Endothelial cell of umbilical vein (primary cell): ENCODE results near the gene MIA2. TPM values are rescaled to one million over a fixed set of nuclear protein-coding genes. Genes with fewer than 3 reads are reported as not detected.

Source experiments
- BruUV-seq: library from RNA; stranded (reverse); fragments of 400-500 nt; replicated peaks from 2 replicates; lab custom pipeline; 2021; lab: Mats Ljungman, UMichigan
- CTCF ChIA-PET: fragments of 300-600, 350-600 bp; sonication (Branson Sonifier 250); formaldehyde crosslinking; loops from one replicate; lab custom pipeline; 2021; ENCODE audit warnings: antibody characterized with exemption, inconsistent platforms; lab: Charles Lee
- POLR2A ChIA-PET: fragments of 300-600, 350-600 bp; sonication (Branson Sonifier 250); formaldehyde crosslinking; loops from one replicate; lab custom pipeline; 2021; ENCODE audit warnings: antibody characterized with exemption, inconsistent platforms; lab: Charles Lee
- DNase-seq: peaks from one replicate; pipeline ENCODE4 v3.0.0-alpha.2; 2011; ENCODE audit warnings: low read depth, low spot score
- FAIRE-seq: peaks from 2 replicates; lab custom pipeline; 2011; peaks lifted over from hg19 to GRCh38; lab: Jason Lieb, UNC
- H2AFZ ChIP-seq: 2 replicates; pipeline ENCODE4 v1.6.0; 2012; ENCODE audit warnings: low read depth, low read length, control low read depth, inconsistent platforms
- H3K27ac ChIP-seq: 2 replicates; pipeline ENCODE4 v1.5.1; 2011; ENCODE audit warnings: low read depth, mild to moderate bottlenecking, control low read depth, low read length, moderate library complexity; ENCODE audit not compliant: insufficient read depth
- H3K27me3 ChIP-seq, 2 experiments: 2 replicates each; pipeline versions ENCODE4 v1.6.0 to v1.6.1; 2011; ENCODE audit warnings: low read length in 2 of 2, mixed read lengths in 1 of 2; ENCODE audit not compliant: control insufficient read depth in 2 of 2, insufficient read depth in 2 of 2
- H3K36me3 ChIP-seq, 2 experiments: 2 replicates in 1 of 2; 3 replicates in 1 of 2; pipeline ENCODE4 v1.5.1; 2011; ENCODE audit warnings: low read length in 2 of 2, mild to moderate bottlenecking in 1 of 2, moderate library complexity in 1 of 2; ENCODE audit not compliant: control insufficient read depth in 2 of 2, insufficient read depth in 2 of 2; ENCODE audit errors: extremely low read depth in 1 of 2
- H3K4me1 ChIP-seq: 3 replicates; pipeline ENCODE4 v1.5.1; 2011; ENCODE audit warnings: mild to moderate bottlenecking, low read length; ENCODE audit not compliant: control insufficient read depth, insufficient read depth; ENCODE audit errors: extremely low read depth
- H3K4me2 ChIP-seq: 2 replicates; pipeline ENCODE4 v1.6.1; 2011; ENCODE audit warnings: low read length, control low read depth, mixed read lengths; ENCODE audit not compliant: insufficient read depth
- H3K4me3 ChIP-seq, 3 experiments: fragments of 200-600 bp in 1 of 3; sonication (generic), shearing (Covaris generic) in 1 of 3; replicated peaks in 1 of 3; 2 replicates each; pipeline ENCODE4 v1.5.1; 2011 to 2016; ENCODE audit warnings: control low read depth in 3 of 3, low read length in 3 of 3, mild to moderate bottlenecking in 2 of 3, inconsistent platforms in 1 of 3, low read depth in 1 of 3, moderate library complexity in 1 of 3; ENCODE audit not compliant: insufficient read depth in 1 of 3
- H3K79me2 ChIP-seq: 2 replicates; pipeline ENCODE4 v1.6.0; 2012; ENCODE audit warnings: low read length, inconsistent platforms; ENCODE audit not compliant: control insufficient read depth, insufficient read depth
- H3K9ac ChIP-seq: replicated peaks from 2 replicates; pipeline ENCODE3; 2011; ENCODE audit warnings: low read length, control low read depth; ENCODE audit not compliant: insufficient read depth; ENCODE audit errors: extremely low read depth
- H3K9me1 ChIP-seq: replicated peaks from 3 replicates; pipeline ENCODE4 v1.6.0; 2011; ENCODE audit warnings: mild to moderate bottlenecking, low read length; ENCODE audit not compliant: control insufficient read depth, insufficient read depth; ENCODE audit errors: extremely low read depth
- H3K9me3 ChIP-seq: replicated peaks from 2 replicates; pipeline ENCODE4 v1.5.1; 2012; ENCODE audit warnings: low read length, inconsistent platforms; ENCODE audit not compliant: control insufficient read depth, insufficient read depth
- H4K20me1 ChIP-seq: replicated peaks from 2 replicates; pipeline ENCODE3; 2011; ENCODE audit warnings: mild to moderate bottlenecking, low read length; ENCODE audit not compliant: control insufficient read depth, insufficient read depth; ENCODE audit errors: extremely low read depth
- EZH2 ChIP-seq: IDR thresholded peaks from 2 replicates; pipeline ENCODE4 v1.6.1; 2012; ENCODE audit warnings: borderline replicate concordance, low read depth, mild to moderate bottlenecking, moderate library complexity, low read length, inconsistent platforms; ENCODE audit not compliant: severe bottlenecking
- FOS ChIP-seq: IDR thresholded peaks from 2 replicates; pipeline ENCODE4 v1.6.1; 2011; ENCODE audit warnings: mild to moderate bottlenecking, low read length, moderate library complexity, borderline replicate concordance; ENCODE audit not compliant: insufficient read depth
- GATA2 ChIP-seq: IDR thresholded peaks from 2 replicates; pipeline ENCODE4 v1.7.0; 2011; ENCODE audit warnings: low read depth, mild to moderate bottlenecking, moderate library complexity, mixed read lengths, low read length; ENCODE audit not compliant: insufficient read length, insufficient read depth
- JUN ChIP-seq: IDR thresholded peaks from 2 replicates; pipeline ENCODE4 v1.6.1; 2011; ENCODE audit warnings: borderline replicate concordance, low read depth; ENCODE audit not compliant: insufficient read length, insufficient read depth
- MYC ChIP-seq: IDR thresholded peaks from one replicate; pipeline ENCODE4 v1.6.1; 2011; ENCODE audit warnings: mild to moderate bottlenecking, low read depth, low read length
- POLR2A ChIP-seq: IDR thresholded peaks from 2 replicates; pipeline ENCODE4 v1.6.1; 2012; ENCODE audit warnings: low read depth, mild to moderate bottlenecking, control low read depth, low read length
- POLR2AphosphoS5 ChIP-seq: IDR thresholded peaks from 2 replicates; pipeline ENCODE4 v1.6.1; 2012; ENCODE audit warnings: low read depth, mild to moderate bottlenecking, control low read depth, low read length, moderate library complexity; ENCODE audit not compliant: insufficient read depth
- dilution Hi-C: fragments of 300-500 bp; cut with MboI; formaldehyde crosslinking; loops from one replicate; pipeline ENCODE4 v1.15.0; 2019; ENCODE audit warnings: low sequenced_read_pairs; ENCODE audit not compliant: extremely low pct_ligation_motif_present
- intact Hi-C: fragments of 100-400 bp; cut with micrococcal nuclease; formaldehyde crosslinking; loops from one replicate; pipeline ENCODE4 v1.10.0; 2022
- polyA plus RNA-seq, 4 experiments: library from polyadenylated mRNA; depleted of rRNA in 3 of 4; stranded (reverse) in 3 of 4; unstranded in 1 of 4; fragments of >200 nt; gene quantifications; 2 replicates each; pipeline versions ENCODE4 v1.2.1 to v1.2.3, GENCODE V29; 2011 to 2012; ENCODE audit warnings: missing spikeins in 1 of 4
- total RNA-seq: library from RNA; stranded (reverse); gene quantifications from 2 replicates; pipeline ENCODE4 v1.2.3, GENCODE V29; 2021
- TF ChIP-seq, protein P1 (sequence below): IDR thresholded peaks from 2 replicates; pipeline ENCODE4 v1.6.1; 2011; ENCODE audit not compliant: insufficient read depth, insufficient read length
- TF ChIP-seq, protein P2 (sequence below), 2 donors: IDR thresholded peaks; 1 replicate in 1 of 2; 2 replicates in 1 of 2; pipeline ENCODE4 v1.5.1; 2011; ENCODE audit warnings: low read length in 2 of 2, mild to moderate bottlenecking in 2 of 2, moderate library complexity in 2 of 2, control low read depth in 1 of 2, inconsistent platforms in 1 of 2, low read depth in 1 of 2; ENCODE audit not compliant: insufficient read depth in 1 of 2; ENCODE audit errors: extremely low read depth in 1 of 2

The MIA2 gene
- total and polyA plus RNA-seq, 2 donors (not counting 3 experiments of a cell fraction or from before 2014, with no cell fraction given), result 9.4 to 14.9 TPM

DNA sequence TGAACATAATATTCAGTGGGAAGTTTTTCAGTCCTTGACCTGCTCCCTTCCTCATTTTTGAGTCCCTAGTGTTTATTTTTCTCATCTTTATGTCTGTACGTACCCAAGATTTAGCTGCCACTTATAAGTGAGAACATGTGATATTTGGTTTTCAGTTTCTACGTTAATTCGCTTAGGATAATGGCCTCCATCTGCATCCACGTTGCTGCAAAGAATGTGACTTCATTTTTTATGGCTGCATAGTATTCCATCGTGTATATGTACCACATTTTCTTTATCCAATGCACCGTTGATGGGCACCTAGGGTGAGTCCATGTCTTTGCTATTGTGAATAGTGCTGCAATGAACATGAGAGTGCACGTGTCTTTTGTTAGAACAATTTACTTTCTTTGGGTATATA lies 30.3 kb downstream of the MIA2 start:
- Histone ChIP-seq H3K27ac (no peak overlapping the region), H3K4me3 (no peak overlapping the region), H3K4me1 (peaks cover 18% of the 10 kb centered on the region), H4K20me1 (peaks cover 2% of the 10 kb centered on the region), H3K36me3 (no peaks in the 10 kb centered on the region), H2AFZ (no peak overlapping the region), H3K9ac (no peak overlapping the region), H3K27me3 (no peaks in the 10 kb centered on the region), H3K9me1 (no peaks in the 10 kb centered on the region), H3K9me3 (no peaks in the 10 kb centered on the region), H3K4me2 (no peak overlapping the region), H3K79me2 (peaks cover 15% of the 10 kb centered on the region)
- no peak for FAIRE-seq
- TF ChIP-seq POLR2AphosphoS5 (no peak), EZH2 (no peak), GATA2 (no peak), POLR2A (no peak), FOS (no peak), JUN (no peak), MYC (no peak)
- TF ChIP-seq, protein P1, sequence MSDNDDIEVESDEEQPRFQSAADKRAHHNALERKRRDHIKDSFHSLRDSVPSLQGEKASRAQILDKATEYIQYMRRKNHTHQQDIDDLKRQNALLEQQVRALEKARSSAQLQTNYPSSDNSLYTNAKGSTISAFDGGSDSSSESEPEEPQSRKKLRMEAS, result no peak
- TF ChIP-seq, protein P2, sequence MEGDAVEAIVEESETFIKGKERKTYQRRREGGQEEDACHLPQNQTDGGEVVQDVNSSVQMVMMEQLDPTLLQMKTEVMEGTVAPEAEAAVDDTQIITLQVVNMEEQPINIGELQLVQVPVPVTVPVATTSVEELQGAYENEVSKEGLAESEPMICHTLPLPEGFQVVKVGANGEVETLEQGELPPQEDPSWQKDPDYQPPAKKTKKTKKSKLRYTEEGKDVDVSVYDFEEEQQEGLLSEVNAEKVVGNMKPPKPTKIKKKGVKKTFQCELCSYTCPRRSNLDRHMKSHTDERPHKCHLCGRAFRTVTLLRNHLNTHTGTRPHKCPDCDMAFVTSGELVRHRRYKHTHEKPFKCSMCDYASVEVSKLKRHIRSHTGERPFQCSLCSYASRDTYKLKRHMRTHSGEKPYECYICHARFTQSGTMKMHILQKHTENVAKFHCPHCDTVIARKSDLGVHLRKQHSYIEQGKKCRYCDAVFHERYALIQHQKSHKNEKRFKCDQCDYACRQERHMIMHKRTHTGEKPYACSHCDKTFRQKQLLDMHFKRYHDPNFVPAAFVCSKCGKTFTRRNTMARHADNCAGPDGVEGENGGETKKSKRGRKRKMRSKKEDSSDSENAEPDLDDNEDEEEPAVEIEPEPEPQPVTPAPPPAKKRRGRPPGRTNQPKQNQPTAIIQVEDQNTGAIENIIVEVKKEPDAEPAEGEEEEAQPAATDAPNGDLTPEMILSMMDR (IDR thresholded peaks at IDR 0.05; ENCODE audit: extremely low read depth in 1 of 2, insufficient read depth in 1 of 2, low read depth in 1 of 2, low read length in 2 of 2), result no peak
- ChIA-PET CTCF (interaction anchor here (1.2 kb wide), 1 partner anchor 17 kb away, joined by 6 read pairs; no protein-coding TSS in a partner anchor), POLR2A (no interaction called here)
- intact Hi-C loops (no loop called here), dilution Hi-C loops (no loop called here)
- BruUV-seq, result no TSS peak
- DNase-seq, result no peak
